PC-9 (cell line): ENCODE measurements around the gene CSNK2A1.

ENCODE experiments used
- EZH2 ChIP-seq: fragments of 200-600 bp; sonication (generic); IDR thresholded peaks from 2 replicates; pipeline ENCODE4 v1.8.0; 2017; ENCODE audit warnings: antibody characterized with exemption, low read depth
- TF ChIP-seq, protein P1 (sequence below): fragments of 200-600 bp; sonication (generic); conservative IDR thresholded peaks from 2 replicates; pipeline ENCODE4 v1.6.1; 2017; ENCODE audit warnings: mixed run types, antibody characterized with exemption, mild to moderate bottlenecking, moderate library complexity

DNA sequence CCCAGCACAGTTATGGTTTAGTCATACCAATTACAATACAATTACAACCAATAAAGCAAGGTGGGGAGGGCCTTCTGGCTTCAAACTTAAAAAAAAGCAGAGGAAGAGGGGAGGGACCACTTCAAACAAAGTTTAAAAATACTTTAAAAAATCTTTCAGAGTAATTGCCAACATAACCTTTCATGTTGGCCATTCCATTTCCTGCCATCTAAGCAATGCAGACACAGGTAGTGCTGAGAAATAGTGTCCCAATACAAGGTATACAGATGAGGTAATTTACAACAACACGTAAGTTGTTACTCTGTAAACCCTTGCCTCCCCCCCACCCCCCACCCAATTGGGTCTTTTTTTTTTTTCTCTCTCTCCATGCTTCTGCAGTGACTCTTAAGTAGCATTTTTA, 62.4 kb downstream of the CSNK2A1 start:
- TF ChIP-seq, protein P1, sequence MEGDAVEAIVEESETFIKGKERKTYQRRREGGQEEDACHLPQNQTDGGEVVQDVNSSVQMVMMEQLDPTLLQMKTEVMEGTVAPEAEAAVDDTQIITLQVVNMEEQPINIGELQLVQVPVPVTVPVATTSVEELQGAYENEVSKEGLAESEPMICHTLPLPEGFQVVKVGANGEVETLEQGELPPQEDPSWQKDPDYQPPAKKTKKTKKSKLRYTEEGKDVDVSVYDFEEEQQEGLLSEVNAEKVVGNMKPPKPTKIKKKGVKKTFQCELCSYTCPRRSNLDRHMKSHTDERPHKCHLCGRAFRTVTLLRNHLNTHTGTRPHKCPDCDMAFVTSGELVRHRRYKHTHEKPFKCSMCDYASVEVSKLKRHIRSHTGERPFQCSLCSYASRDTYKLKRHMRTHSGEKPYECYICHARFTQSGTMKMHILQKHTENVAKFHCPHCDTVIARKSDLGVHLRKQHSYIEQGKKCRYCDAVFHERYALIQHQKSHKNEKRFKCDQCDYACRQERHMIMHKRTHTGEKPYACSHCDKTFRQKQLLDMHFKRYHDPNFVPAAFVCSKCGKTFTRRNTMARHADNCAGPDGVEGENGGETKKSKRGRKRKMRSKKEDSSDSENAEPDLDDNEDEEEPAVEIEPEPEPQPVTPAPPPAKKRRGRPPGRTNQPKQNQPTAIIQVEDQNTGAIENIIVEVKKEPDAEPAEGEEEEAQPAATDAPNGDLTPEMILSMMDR, result no peak
- TF ChIP-seq EZH2, result no peak
